SK-N-SH (cell line): ENCODE results near the gene CHST11.

ENCODE experiments used
- TF ChIP-seq, protein P1 (sequence below): fragments of 150-350 bp; IDR thresholded peaks from 2 replicates; pipeline ENCODE4 v1.6.1; 2017; ENCODE audit warnings: antibody characterized with exemption, low read length, low read depth, borderline replicate concordance
- TF ChIP-seq, protein P2 (sequence below): fragments of 200-600 bp; sonication (generic); IDR thresholded peaks from 2 replicates; pipeline ENCODE4 v1.6.1; 2017; ENCODE audit warnings: antibody characterized with exemption, mild to moderate bottlenecking, moderate library complexity

DNA sequence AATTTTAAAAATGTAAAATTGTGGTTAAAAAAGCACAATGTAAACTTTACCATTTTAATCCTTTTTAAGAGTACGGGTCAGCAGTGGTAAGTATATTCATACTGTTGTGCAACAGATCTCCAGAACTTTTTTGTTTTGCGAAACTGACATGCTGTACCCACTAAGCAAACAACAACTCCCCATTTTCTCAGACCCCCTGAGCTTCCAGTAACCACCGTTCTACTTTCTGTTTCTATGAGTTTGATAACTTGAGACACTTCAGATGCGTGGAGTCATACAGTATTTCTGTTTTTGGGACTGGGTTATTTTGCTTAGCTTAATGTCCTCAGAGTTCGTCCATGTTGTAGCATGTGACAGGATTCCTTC is 38.0 kb downstream of the CHST11 start:
- TF ChIP-seq, protein P1, sequence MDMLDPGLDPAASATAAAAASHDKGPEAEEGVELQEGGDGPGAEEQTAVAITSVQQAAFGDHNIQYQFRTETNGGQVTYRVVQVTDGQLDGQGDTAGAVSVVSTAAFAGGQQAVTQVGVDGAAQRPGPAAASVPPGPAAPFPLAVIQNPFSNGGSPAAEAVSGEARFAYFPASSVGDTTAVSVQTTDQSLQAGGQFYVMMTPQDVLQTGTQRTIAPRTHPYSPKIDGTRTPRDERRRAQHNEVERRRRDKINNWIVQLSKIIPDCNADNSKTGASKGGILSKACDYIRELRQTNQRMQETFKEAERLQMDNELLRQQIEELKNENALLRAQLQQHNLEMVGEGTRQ: no peak
- TF ChIP-seq, protein P2, sequence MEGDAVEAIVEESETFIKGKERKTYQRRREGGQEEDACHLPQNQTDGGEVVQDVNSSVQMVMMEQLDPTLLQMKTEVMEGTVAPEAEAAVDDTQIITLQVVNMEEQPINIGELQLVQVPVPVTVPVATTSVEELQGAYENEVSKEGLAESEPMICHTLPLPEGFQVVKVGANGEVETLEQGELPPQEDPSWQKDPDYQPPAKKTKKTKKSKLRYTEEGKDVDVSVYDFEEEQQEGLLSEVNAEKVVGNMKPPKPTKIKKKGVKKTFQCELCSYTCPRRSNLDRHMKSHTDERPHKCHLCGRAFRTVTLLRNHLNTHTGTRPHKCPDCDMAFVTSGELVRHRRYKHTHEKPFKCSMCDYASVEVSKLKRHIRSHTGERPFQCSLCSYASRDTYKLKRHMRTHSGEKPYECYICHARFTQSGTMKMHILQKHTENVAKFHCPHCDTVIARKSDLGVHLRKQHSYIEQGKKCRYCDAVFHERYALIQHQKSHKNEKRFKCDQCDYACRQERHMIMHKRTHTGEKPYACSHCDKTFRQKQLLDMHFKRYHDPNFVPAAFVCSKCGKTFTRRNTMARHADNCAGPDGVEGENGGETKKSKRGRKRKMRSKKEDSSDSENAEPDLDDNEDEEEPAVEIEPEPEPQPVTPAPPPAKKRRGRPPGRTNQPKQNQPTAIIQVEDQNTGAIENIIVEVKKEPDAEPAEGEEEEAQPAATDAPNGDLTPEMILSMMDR: no peak
